ENCODE measurements around the gene CWC27.

Gene CWC27

GRCh38 chr5:65010841-65011240, 242.1 kb downstream of the CWC27 start:
- no peak for DNase-seq (ENCODE audit: low read depth)
- TF ChIP-seq CTCF (IDR thresholded peaks at IDR 0.05; ENCODE audit: insufficient read depth, low read depth, low read length, missing control alignments), result no peak
- no peak overlapping the region for H3K4me3 ChIP-seq (ENCODE audit: low read depth, low read length)

- H3K4me3 ChIP-seq (ENCODE audit: low read depth, low read length), result no peak overlapping the region
- no peak for DNase-seq (ENCODE audit: low read depth)
- no peak for TF ChIP-seq CTCF (IDR thresholded peaks at IDR 0.05; ENCODE audit: insufficient read depth, low read depth, low read length, missing control alignments)
Observed at GRCh38 chr5:65012301-65012892, 243.7 kb downstream of the CWC27 start.

- no peak overlapping the region for H3K4me3 ChIP-seq (ENCODE audit: low read depth, low read length)
- no peak for DNase-seq (ENCODE audit: low read depth)
- TF ChIP-seq CTCF (IDR thresholded peaks at IDR 0.05; ENCODE audit: insufficient read depth, low read depth, low read length, missing control alignments), result no peak
Observed at GRCh38 chr5:65013166-65013565, 244.4 kb downstream of the CWC27 start.

GRCh38 chr5:65014769-65015168, 246.0 kb downstream of the CWC27 start:
- DNase-seq (ENCODE audit: low read depth), result no peak
- H3K4me3 ChIP-seq (ENCODE audit: low read depth, low read length), result no peak overlapping the region
- TF ChIP-seq CTCF (IDR thresholded peaks at IDR 0.05; ENCODE audit: insufficient read depth, low read depth, low read length, missing control alignments), result no peak

GRCh38 chr5:65015767-65016166, 247.0 kb downstream of the CWC27 start:
- no peak for TF ChIP-seq CTCF (IDR thresholded peaks at IDR 0.05; ENCODE audit: insufficient read depth, low read depth, low read length, missing control alignments)
- no peak overlapping the region for H3K4me3 ChIP-seq (ENCODE audit: low read depth, low read length)

GRCh38 chr5:65017636-65018035, 248.9 kb downstream of the CWC27 start:
- no peak for DNase-seq (ENCODE audit: low read depth)
- no peak overlapping the region for H3K4me3 ChIP-seq (ENCODE audit: low read depth, low read length)
- no peak for TF ChIP-seq CTCF (IDR thresholded peaks at IDR 0.05; ENCODE audit: insufficient read depth, low read depth, low read length, missing control alignments)

More at GRCh38 chr5:65015767-65016166, 247.0 kb downstream of the CWC27 start:
- no peak for DNase-seq (ENCODE audit: low read depth)

GRCh38 chr5:65018763-65019162, 250.0 kb downstream of the CWC27 start:
- TF ChIP-seq CTCF (IDR thresholded peaks at IDR 0.05; ENCODE audit: insufficient read depth, low read depth, low read length, missing control alignments), result no peak
- H3K4me3 ChIP-seq (ENCODE audit: low read depth, low read length), result no peak overlapping the region
- DNase-seq (ENCODE audit: low read depth), result no peak

Data from GM12865 (cell line).